HG03060 (cell line): ENCODE measurements around the gene MYO7B.

Experiments
- ATAC-seq: cut with Tn5 transposase; IDR thresholded peaks from one replicate; pipeline ENCODE4 v1.9.1; 2021; ENCODE audit warnings: low read depth, moderate number of reproducible peaks; ENCODE audit not compliant: unreplicated experiment

The MYO7B gene

DNA sequence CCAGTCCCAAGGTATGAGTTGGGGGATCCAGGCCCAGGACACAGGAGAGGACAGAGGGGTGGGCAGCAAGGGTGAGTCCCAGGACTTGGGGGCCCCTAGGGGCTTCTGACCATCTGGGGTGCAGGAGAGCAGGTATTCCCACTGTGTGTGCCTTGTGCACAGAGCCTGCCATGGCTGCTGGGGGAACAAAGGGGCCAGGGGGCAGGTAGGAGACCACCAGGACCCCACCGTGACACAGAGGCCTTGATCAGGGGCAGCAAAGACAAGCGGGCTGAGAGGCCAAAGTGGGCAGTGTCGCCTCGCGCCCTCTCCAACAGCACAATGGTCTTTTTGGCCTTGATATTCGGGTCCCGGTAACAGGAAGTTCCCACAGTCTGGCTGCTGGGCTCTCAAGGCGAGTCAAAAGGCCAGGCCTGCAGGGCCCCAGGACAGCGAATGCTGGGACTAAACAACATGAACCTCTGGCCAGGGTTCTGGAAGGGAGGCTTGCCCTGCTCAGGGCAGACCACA is 98.1 kb downstream of the MYO7B start:
- no peak for ATAC-seq

DNA sequence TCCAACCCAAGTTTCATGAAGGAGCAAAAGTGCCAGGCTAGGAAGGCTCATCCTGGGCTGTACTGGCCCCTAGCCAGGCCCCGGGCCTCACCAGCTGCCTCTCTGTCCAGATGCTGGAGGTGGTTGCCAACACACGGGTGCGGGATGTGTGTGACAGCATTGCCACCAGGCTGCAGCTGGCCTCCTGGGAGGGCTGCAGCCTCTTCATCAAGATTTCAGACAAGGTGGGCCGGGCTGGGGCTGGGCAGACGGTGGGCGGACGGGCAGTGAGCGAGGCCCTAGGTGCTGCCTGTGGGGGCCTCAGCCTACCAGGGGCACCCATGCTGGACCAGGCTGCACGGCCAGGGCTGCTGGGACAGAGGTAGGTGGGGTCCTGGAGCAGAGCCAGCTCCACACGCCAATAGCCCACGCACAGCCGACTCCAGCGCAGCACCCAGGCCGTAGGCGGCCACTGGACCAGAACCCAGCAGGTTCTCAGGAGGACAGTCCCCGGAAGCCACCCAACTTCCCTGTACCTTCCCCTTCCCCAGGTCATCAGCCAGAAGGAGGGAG is 98.7 kb downstream of the MYO7B start:
- ATAC-seq: no peak

DNA sequence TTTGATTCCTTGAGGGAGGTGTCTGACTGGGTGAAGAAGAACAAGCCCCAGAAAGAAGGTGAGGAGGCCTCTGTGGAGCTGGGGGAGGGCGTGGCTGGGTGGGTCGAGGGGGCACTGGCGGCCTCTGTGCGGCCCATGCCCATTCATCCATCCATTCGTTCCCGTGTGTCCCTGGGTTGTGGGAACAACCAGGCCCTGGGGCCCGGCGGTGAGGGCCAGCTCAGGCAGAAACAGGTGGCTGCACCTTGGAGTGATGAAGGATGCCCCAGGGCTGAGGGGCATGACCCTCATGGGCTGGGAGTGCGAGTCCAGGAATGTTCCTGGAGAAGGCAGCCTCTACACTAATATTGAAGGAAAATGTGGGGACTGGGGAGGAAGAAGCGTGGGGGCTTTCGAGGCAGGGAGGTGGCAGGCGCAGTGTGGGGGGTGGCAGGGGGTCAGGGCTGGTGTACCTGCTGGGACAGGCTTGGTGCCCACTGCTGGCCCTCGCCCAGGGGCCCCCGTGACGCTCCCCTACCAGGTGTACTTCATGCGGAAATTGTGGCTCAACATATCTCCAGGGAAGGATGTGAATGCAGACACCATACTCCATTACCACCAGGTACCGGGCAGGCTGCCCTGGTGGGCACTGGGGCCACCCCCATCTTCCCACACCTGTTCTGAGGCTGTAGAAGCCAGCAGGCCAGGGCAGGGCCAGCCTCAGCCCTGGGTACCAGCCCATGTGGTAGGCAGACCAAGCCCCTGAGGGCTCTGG is 99.3 kb downstream of the MYO7B start:
- no peak for ATAC-seq

DNA sequence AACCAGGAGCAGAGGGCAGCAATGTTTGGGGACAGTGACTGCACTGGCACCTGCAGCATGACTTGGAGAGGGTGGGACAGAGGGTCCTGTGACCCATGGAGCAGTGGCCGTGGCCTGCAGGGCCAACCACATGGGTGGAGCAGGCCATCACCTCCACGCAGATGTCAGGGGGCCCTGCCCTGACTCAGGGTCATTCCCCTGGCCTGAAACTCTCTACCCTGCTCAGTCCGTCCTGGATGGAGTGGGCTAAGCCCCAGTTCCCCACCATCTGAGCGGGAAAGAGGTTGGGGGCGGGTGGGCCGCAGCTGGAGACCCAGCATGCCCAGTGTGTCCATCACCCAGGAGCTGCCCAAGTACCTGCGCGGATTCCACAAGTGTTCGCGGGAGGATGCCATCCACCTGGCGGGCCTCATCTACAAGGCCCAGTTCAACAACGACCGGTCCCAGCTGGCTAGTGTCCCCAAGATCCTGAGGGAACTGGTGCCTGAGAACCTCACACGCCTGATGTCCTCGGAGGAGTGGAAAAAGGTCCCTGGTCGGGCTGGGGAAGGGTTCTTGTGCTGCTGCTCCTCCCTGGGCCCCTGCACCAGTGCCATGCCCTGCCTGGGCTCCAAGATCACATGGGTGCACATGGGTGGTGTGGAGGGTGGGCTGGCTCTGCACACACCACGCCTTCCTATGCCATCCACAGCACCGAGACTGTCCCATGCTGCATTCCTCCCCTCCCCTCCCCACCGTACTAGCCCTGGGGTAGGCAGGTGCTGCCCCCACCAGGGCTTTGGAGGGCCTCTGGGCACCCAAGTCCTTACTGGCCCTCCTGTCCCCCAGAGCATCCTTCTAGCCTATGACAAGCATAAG is 100.1 kb downstream of the MYO7B start:
- ATAC-seq: no peak

DNA sequence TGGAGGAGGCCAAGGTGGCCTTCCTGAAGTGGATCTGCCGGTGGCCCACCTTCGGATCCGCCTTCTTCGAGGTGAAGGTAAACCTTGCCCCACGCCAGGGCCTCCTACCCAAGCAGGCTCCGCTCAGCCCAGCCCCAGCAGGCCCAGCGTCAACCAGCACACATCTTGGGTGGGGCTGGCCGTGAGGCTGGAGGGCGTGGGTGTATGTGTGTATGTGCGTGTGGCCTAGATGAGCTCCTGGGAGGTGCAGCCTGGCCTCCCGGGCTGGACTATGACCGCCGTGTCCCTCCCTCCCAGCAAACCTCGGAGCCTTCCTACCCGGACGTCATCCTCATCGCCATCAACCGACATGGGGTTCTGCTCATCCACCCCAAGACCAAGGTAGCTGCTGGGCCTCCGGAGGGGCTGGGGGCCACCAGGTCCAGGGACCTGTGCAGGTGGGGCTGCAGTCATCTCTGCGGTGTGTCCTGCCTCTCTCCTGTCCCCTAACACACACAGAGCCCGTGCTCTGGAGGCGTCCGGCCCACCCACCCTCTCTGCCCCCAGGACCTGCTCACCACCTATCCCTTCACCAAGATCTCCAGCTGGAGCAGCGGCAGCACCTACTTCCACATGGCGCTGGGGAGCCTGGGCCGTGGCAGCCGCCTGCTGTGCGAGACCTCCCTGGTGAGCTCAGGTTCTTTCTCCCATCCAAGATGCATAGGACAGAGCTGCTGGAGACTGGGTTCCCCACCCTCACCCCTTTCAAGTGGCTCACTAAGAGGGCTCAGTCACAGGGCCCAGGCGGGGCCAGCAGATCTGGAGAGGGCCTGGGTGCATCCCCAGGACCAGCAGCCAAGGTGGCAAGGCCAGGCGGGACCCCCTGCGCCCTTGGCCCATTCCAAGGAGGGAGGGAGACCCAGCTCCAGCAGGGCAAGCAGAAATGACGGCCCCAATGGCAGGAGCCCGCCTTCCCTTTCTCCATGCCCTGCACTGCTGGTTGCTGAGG is 101.1 kb downstream of the MYO7B start:
- no peak for ATAC-seq

DNA sequence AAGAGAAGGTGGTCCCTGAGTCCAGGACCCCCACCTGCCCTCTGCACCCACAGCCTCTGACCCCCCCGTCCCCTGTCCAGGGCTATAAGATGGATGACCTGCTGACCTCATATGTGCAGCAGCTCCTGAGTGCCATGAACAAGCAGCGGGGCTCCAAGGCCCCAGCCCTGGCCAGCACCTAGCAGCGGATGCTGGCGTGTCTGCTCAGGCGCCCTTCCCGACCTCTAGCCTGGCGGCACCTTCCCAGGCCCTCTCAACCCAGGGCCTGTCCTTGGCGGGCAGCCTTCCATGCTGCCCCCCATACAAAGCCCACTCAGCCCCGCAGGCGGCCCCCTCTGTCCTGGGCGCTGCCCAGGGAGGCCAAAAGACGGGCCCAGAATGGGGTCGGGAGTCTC is 101.8 kb downstream of the MYO7B start:
- no peak for ATAC-seq

DNA sequence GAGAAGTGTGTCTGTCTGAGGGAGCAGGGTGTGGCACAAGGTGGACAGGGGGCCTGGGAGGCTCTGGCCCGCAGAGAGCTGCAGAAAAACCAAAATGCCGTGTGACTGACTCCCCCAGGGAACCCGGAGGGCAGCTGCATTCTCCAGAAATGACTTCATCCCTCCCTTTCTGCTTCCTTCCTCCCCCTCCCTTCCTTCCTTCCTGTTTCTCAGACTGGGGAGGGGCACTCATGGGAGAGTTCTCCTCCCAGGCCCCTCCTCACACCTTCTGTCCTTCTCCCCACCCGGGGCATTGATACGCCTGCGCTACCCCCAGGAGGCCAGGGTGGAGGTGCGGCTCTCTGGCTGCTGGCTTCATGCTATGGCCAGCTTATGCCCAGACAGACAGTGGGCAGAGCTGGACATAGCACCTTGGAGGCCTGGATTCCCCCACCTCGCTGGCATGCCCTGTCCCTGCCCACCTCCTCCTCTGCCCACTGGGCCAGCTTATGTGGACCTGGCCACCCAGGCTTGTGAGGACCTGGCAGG is 102.3 kb downstream of the MYO7B start:
- ATAC-seq: no peak

DNA sequence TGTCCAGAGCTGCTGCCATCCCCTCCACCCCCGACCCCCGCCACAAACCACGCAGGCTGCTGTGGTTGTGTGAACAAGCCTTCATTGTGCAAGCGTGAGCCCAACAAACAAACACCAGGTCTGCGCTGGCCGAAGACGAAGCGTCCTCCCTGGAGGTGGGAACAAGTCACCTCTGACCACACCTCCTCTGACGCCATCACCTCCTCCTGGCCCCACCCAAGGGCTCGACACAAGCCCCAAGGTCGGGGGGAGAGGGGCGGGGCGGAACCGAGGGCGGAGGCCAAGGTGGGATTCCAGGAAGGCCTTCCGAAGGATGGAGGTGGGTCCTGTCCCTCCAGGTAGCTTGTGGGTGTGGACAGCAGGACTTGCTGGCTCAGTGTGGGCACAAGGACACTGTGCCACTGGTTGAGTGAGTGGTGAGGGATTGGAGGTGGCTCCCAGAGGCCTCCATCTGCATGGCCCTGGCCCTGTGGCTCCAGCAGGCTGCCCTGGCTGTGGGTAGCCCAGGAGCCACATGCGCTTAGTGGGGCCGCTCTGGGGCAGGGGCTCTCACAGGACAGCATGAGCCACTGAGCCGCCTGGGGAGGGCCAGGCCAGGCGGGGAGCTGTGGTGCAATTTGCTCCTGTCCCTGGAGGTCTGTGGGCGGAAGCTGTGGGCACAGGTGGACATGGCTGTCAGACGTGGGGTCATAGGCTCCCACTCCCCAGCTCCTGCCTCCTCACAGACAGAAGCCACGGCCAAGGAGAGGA is 103.1 kb downstream of the MYO7B start:
- ATAC-seq: no peak

DNA sequence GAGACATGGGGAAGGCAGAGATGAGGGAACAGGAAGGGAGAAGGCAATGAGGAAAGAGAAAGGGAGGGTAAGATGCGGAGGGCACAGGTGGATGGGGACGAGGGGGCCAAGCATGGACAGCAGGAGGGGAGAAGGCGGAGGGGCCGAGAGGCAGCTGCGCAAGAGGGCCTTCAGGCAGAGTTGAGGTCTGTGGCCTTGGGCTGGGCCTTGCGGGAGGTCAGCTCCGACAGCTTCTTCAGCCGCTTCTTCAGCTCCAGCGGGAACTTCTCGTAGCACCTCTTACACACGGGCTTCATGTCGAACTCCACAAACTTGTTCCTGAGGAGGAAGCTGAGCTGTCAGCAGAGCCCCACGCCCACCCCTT is 103.6 kb downstream of the MYO7B start:
- ATAC-seq: no peak

DNA sequence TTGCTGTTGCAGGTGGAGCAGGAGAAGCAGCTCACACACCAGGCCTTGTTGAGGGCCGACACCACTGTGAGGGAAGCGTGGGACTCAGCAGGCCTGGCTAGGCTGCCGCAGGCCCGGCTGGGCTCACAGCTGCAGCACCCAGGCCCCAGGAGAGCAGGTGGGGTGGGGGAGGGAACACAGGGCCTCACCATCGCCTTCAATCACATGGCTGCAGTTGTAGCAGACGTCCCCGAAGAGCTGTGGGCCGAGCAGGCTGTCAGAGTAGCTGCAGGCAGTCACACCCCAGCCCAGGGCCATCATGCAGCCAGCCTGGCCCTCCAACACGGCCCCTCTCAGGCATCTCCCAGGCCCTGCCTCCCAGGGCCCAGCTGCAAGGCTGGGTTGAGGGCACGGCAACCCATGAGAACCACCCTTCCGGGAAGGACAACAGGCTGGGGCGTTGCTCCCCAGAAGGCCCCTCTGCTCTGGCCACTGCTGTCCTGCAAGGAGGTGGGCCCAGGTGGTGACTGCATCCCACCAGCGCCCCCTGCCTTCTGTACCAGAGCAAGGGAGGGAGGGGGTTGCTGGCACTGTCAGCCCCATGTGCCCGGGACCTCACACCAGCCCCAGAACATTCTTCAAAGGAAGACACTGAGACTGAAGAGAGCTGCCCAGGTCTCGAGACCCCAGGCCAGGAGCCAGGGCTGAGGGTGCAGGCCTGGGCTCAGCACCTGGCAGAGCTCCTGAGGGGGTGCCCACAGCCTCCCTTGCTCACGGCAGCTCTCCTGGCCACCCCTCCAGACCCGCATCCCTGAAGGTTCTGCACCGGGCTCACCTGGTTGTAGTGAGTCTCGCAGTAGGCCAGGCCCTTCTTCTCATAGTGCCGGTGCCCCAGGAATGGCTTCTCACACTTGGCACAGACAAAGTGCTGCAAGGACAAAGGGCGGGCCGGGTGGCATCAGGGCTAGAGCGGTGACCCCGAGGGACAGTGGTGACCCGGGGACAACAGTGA is 104.9 kb downstream of the MYO7B start:
- ATAC-seq: no peak

DNA sequence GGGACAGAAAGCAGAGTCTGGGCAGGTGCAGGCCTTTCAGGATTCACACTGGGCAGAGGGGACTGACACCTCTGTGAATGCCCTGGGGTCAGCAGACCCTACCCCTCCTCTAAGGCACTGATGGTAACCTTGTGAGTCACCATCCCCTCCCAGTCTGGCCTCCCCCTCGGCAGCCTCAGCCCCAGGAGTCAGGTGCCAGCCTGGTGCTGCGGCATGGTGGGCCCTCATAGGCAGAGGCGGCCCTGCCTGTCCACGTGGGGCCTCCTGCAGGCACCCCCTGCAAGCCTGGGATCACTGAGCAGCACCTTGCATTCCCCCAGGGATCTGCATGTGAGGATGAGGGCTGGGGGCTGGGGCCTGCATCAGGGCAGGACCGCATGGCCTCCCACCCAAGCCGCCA is 105.7 kb downstream of the MYO7B start:
- ATAC-seq: no peak

DNA sequence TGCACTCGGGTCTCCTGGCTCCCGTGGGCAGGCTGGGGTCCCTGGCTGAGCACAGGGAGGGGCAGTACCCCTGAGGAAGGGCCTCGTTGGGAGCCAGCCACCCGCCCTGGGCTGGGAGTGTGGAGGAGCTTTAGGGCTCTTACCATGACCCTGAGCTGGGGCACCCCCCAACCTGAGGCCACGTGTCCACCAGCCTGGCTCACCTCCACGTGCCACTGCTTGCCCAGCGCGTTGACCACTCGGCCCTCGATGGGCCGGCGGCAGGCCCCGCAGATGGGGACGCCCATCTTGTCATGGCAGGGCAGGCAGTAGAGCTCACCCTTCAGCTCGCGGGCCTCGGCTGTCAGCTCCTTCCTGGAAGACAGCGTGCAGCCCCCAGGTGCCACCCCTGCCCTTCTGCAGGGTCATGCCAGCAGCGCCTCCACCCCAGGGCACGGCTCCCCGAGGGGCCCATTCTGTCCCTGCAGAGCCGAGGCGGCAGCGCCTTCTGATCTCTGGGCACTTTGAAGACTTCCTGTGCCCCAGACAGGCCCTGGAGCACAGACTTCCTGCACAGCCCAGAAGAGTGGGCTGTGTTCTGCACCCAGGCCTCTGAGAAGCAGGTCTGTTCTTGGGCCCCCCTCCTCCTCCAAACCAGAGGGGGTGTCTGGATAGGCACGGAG is 106.5 kb downstream of the MYO7B start:
- no peak for ATAC-seq

DNA sequence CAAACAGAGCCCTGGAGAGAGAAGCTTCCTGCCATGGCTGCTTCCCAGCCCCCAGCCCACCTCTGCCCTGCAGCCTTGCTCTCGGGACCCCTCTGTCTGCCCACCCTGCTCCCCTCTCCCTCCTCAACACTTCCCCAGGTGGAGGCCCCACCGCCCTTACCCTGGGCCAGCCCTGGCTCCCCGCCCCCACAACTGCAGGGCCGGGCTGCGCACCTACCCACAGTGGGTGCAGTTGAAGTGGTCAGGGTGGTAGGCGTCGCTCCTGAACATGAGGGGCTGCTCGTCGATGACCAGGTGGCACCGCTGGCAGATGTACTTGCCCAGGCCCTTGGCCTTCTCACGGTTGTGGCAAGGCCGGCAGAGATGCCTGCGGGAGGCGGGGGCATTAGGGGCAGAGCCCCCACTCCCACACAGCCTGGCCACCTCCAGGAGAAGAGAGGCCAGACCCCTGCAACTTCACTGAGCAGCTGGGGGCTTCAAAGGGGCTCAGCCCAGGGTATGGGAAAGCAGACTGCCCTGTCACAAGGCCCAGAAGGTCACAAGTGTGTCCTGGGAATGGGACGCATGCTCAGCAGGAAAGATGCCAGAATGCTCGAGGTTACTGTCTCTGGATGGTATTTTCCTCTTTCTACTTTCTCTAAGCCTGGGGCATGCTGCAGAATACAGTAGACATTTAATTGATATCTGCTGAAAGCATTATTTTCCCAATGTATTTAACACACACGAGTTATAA is 107.4 kb downstream of the MYO7B start:
- no peak for ATAC-seq

DNA sequence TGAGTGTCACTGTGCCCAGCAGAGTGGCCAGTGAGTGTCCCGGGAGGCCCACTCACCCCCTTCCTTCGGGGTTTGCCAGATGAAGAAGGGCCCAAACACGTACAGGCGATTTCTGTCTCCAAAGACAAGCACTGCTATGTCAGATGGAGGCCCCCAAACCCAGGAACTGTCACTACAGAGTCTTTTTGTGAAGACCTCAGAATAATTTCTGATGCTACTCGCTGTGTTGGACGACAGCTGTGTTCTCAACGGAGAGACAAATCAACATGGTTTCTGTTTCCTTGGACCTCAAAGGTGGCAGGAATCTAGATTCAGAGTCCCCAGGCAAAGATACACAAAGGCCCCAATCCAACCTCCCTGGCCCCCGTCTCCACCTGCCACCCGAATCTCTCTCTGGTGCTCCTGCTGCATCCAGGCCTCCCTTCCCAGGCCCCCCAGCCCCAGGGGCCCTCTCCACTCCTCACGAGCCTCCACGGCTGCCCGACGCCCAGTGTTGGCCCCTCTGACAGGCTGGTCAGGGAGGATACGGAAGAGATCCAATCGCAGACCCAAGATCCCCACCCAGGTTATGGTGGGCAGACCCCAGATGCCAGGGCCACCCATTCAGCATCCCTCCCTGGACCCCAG is 108.1 kb downstream of the MYO7B start:
- no peak for ATAC-seq

DNA sequence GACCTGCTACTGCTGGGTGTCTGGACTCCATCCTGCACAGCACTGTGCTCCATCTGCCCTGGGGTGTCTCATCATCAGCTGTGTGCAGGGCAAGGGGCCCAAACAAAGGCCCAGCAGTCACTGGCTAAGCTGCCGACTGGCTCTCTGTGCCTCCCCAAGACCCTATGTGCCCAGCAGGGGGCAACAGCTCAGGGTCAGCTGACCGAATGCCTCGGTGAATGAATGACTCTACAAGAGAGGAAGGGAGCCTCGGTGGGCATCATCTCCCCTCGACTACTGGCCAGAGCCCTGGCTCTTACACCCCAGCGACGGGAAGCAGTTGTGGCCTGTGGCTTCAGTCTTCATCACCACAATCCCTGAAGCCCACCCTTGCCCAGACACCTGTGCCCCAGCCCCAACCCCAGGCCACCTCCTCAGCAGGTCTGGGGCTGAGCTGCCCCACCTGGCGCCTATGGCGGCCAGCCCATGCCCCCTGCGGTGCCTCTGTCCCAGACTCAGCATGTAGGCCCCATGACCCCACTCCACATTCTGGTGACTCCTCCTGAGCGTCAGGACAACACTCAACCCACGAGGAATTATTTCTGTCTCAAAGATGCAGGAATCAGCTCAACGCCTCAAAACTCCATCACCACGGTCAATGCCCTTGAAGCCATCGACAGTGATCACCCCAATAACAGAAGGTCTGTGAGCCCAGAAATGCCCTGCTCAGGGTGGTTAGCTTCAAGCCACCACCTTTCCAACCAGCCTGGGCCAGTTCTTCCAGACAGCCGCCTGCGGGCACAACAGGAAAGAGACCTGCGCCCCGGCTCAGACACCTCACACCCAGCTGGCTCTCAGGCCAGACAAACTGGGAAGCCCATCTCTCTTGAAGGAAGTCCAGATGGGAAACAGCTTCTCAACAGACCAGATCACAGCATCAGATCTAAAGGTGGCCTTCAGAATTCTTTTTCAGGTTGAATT is 108.9 kb downstream of the MYO7B start:
- ATAC-seq: no peak

DNA sequence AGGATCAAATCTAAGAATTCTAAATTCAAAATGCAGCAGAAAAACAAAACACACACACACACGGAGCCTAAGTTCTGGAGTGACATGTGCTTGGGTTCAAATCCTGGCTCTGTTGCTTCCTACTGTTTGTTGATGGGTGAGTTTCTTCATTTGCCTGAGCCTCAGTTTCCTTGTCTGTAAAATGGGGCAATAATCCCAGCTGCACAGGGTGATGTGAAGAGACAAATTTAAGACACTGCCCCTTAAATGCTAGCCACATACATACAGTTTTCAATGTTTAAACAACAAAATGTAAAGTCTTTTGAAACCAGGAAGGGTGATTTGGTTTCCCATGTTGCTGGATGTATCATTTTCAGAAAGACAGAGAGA is 109.5 kb downstream of the MYO7B start:
- no peak for ATAC-seq
